ENCODE results near the gene VPS13D.
A peak's percentile ranks its signal among the peaks of the same experiment; 100 is the strongest.

Gene VPS13D, protein sequence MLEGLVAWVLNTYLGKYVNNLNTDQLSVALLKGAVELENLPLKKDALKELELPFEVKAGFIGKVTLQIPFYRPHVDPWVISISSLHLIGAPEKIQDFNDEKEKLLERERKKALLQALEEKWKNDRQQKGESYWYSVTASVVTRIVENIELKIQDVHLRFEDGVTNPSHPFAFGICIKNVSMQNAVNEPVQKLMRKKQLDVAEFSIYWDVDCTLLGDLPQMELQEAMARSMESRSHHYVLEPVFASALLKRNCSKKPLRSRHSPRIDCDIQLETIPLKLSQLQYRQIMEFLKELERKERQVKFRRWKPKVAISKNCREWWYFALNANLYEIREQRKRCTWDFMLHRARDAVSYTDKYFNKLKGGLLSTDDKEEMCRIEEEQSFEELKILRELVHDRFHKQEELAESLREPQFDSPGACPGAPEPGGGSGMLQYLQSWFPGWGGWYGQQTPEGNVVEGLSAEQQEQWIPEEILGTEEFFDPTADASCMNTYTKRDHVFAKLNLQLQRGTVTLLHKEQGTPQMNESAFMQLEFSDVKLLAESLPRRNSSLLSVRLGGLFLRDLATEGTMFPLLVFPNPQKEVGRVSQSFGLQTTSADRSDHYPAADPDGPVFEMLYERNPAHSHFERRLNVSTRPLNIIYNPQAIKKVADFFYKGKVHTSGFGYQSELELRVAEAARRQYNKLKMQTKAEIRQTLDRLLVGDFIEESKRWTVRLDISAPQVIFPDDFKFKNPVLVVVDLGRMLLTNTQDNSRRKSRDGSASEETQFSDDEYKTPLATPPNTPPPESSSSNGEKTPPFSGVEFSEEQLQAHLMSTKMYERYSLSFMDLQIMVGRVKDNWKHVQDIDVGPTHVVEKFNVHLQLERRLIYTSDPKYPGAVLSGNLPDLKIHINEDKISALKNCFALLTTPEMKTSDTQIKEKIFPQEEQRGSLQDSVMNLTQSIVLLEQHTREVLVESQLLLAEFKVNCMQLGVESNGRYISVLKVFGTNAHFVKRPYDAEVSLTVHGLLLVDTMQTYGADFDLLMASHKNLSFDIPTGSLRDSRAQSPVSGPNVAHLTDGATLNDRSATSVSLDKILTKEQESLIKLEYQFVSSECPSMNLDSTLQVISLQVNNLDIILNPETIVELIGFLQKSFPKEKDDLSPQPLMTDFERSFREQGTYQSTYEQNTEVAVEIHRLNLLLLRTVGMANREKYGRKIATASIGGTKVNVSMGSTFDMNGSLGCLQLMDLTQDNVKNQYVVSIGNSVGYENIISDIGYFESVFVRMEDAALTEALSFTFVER (N-terminal part only)

GRCh38 chr1:12229835-12230548 is at the start of gene VPS13D:
VPS13D (plus strand) TSS chr1:12230030; CDS start chr1:12234267, 4,237 bp downstream.
- Histone ChIP-seq H3K4me1 (ENCODE audit: insufficient read depth, poor library complexity, severe bottlenecking) (peaks cover 15% of the 10 kb centered on the region), H3K9me3 (ENCODE audit: severe bottlenecking) (no peaks in the 10 kb centered on the region), H3K4me3 (ENCODE audit: severe bottlenecking) (peak within 1 kb of the TSS; percentile 98), H3K27ac (ENCODE audit: poor library complexity, severe bottlenecking) (peak within 1 kb of the TSS; percentile 74), H3K27me3 (ENCODE audit: insufficient read depth, poor library complexity, severe bottlenecking) (no peaks in the 10 kb centered on the region), H3K36me3 (ENCODE audit: low read depth) (peaks cover 12% of the 10 kb centered on the region)
- DNase-seq (ENCODE audit: low spot score) (peak; percentile 79), ATAC-seq (ENCODE audit: low read depth) (peak; percentile 82)
- TF ChIP-seq, protein P1, sequence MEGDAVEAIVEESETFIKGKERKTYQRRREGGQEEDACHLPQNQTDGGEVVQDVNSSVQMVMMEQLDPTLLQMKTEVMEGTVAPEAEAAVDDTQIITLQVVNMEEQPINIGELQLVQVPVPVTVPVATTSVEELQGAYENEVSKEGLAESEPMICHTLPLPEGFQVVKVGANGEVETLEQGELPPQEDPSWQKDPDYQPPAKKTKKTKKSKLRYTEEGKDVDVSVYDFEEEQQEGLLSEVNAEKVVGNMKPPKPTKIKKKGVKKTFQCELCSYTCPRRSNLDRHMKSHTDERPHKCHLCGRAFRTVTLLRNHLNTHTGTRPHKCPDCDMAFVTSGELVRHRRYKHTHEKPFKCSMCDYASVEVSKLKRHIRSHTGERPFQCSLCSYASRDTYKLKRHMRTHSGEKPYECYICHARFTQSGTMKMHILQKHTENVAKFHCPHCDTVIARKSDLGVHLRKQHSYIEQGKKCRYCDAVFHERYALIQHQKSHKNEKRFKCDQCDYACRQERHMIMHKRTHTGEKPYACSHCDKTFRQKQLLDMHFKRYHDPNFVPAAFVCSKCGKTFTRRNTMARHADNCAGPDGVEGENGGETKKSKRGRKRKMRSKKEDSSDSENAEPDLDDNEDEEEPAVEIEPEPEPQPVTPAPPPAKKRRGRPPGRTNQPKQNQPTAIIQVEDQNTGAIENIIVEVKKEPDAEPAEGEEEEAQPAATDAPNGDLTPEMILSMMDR (IDR thresholded peaks at IDR 0.05; ENCODE audit: poor library complexity, severe bottlenecking) = peak; percentile 97

GRCh38 chr1:12180315-12180714 is 49.5 kb upstream of the VPS13D start:
- Histone ChIP-seq H3K27me3 (ENCODE audit: insufficient read depth, poor library complexity, severe bottlenecking) (no peaks in the 10 kb centered on the region), H3K4me3 (ENCODE audit: severe bottlenecking) (no peak overlapping the region), H3K4me1 (ENCODE audit: insufficient read depth, poor library complexity, severe bottlenecking) (no peaks in the 10 kb centered on the region), H3K9me3 (ENCODE audit: severe bottlenecking) (no peaks in the 10 kb centered on the region), H3K27ac (ENCODE audit: poor library complexity, severe bottlenecking) (no peak overlapping the region), H3K36me3 (ENCODE audit: low read depth) (no peaks in the 10 kb centered on the region)
- TF ChIP-seq, protein P1 (IDR thresholded peaks at IDR 0.05; ENCODE audit: poor library complexity, severe bottlenecking) = no peak
- DNase-seq (ENCODE audit: low spot score) (no peak), ATAC-seq (ENCODE audit: low read depth) (no peak)

DNA sequence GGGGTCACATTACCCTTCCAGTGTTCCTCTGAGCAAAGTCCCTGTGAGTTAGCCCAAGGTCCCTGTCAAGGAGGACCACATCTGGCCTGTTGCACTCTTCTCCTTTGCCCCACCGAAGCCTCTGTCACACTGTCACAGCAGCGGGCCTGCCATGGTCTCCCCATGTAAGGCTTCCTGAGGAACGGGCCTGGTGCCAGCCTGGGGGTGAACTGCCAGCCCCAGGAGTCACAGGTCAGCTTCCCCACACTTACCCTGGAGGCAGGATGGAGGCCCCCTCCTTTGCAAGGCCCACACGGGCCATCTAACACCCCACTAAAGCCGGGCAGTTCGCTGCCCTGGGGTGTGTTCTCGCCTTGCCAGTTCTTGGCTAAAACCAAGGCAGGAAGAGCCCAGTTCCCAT is 48.9 kb upstream of the VPS13D start:
- ATAC-seq (ENCODE audit: low read depth) (no peak), DNase-seq (ENCODE audit: low spot score) (no peak)
- no peaks in the 10 kb centered on the region for H3K27me3 ChIP-seq (ENCODE audit: insufficient read depth, poor library complexity, severe bottlenecking)
- TF ChIP-seq, protein P1 (IDR thresholded peaks at IDR 0.05; ENCODE audit: poor library complexity, severe bottlenecking) = no peak
- no peaks in the 10 kb centered on the region for H3K9me3 ChIP-seq (ENCODE audit: severe bottlenecking)
- H3K4me3 ChIP-seq (ENCODE audit: severe bottlenecking) = no peak overlapping the region
- no peaks in the 10 kb centered on the region for H3K36me3 ChIP-seq (ENCODE audit: low read depth)
- no peaks in the 10 kb centered on the region for H3K4me1 ChIP-seq (ENCODE audit: insufficient read depth, poor library complexity, severe bottlenecking)
- H3K27ac ChIP-seq (ENCODE audit: poor library complexity, severe bottlenecking) = no peak overlapping the region

DNA sequence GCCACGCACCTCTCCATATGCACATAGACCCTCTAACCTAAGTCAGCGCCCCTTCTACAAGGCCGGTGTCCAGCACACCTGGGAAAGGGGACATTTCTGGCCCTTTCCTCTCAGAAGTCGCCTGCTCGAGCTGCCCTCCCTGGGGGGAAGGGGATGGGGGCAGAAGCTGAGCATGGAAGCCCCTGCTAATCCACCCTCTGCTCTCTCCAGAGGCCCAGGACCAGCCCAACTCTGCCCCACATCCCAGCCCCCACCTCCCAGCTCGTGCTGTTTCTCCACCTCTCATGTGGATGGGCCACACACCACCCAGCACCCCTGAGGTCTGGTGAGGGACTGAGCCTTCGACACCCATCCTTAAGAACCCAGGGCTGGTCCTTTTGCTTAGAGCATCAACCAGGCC is 48.3 kb upstream of the VPS13D start:
- Histone ChIP-seq H3K27ac (ENCODE audit: poor library complexity, severe bottlenecking) (no peak overlapping the region), H3K36me3 (ENCODE audit: low read depth) (no peaks in the 10 kb centered on the region), H3K9me3 (ENCODE audit: severe bottlenecking) (no peaks in the 10 kb centered on the region), H3K4me3 (ENCODE audit: severe bottlenecking) (no peak overlapping the region), H3K4me1 (ENCODE audit: insufficient read depth, poor library complexity, severe bottlenecking) (no peaks in the 10 kb centered on the region), H3K27me3 (ENCODE audit: insufficient read depth, poor library complexity, severe bottlenecking) (no peaks in the 10 kb centered on the region)
- no peak for DNase-seq (ENCODE audit: low spot score)
- TF ChIP-seq, protein P1 (IDR thresholded peaks at IDR 0.05; ENCODE audit: poor library complexity, severe bottlenecking) = no peak
- no peak for ATAC-seq (ENCODE audit: low read depth)
